A549 (cell line): ENCODE data around the gene BMERB1. TPM values are rescaled to one million over a fixed set of nuclear protein-coding genes. Genes with fewer than 3 reads are reported as not detected.
A peak's percentile ranks its signal among the peaks of the same experiment; 100 is the strongest.

Experiments
- ATAC-seq, 2 experiments: fragments of 200-7000 bp in 1 of 2; fragments of >200 bp in 1 of 2; cut with Nextera tagmentation in 1 of 2; cut with Tn5 transposase in 1 of 2; 3 replicates each; pipeline versions ENCODE4 v1.8.0 to v1.9.1; 2018 to 2020; ENCODE audit warnings: mild to moderate bottlenecking in 1 of 2, moderate library complexity in 1 of 2
- CTCF ChIA-PET: fragments of 300-600 bp; sonication (Branson Sonifier 250); formaldehyde crosslinking; extraction: SDS; loops from one replicate; lab custom pipeline; 2021; ENCODE audit warnings: antibody characterized with exemption, inconsistent platforms; lab: Yijun Ruan, JAX
- POLR2A ChIA-PET: fragments of 350-600 bp; formaldehyde crosslinking; extraction: SDS; loops from one replicate; lab custom pipeline; 2021; ENCODE audit warnings: antibody characterized with exemption, inconsistent platforms; lab: Yijun Ruan, JAX
- DNase-seq, 2 experiments: peaks; one replicate each; pipeline versions ENCODE4 v3.0.0 to v3.0.0-alpha.2; 2011 to 2016; ENCODE audit warnings: low read depth in 1 of 2, low spot score in 1 of 2
- FAIRE-seq: peaks from 2 replicates; lab custom pipeline; 2011; peaks lifted over from hg19 to GRCh38; lab: Jason Lieb, UNC
- H3K27ac ChIP-seq, 2 experiments: fragments of >200 bp; sonication (Bioruptor Twin); formaldehyde crosslinking; 3 replicates each; pipeline ENCODE4 v1.5.1; 2016 to 2017
- H3K4me1 ChIP-seq: fragments of >200 bp; sonication (Bioruptor Twin); formaldehyde crosslinking; 3 replicates; pipeline ENCODE4 v1.6.1; 2016
- H3K4me2 ChIP-seq: fragments of >200 bp; sonication (Bioruptor Twin); formaldehyde crosslinking; 3 replicates; pipeline ENCODE4 v1.6.1; 2016
- H3K4me3 ChIP-seq: fragments of >200 bp; sonication (Bioruptor Twin); formaldehyde crosslinking; 3 replicates; pipeline ENCODE4 v1.5.1; 2016
- H3K9me3 ChIP-seq: fragments of >200 bp; sonication (Bioruptor Twin); formaldehyde crosslinking; 3 replicates; pipeline ENCODE4 v1.6.1; 2016
- CBX2 ChIP-seq: fragments of 200-600 bp; sonication (generic); IDR thresholded peaks from 2 replicates; pipeline ENCODE4 v1.6.1; 2016; ENCODE audit warnings: low read depth, mild to moderate bottlenecking, borderline replicate concordance
- CBX8 ChIP-seq: fragments of 200-600 bp; sonication (generic); IDR thresholded peaks from 2 replicates; pipeline ENCODE4 v1.6.1; 2016
- CHD4 ChIP-seq: fragments of 200-600 bp; sonication (generic); IDR thresholded peaks from 2 replicates; pipeline ENCODE4 v1.6.1; 2016; ENCODE audit warnings: antibody characterized with exemption, mild to moderate bottlenecking, borderline replicate concordance
- E2F6 ChIP-seq: IDR thresholded peaks from 2 replicates; pipeline ENCODE4 v1.6.1; 2012; ENCODE audit warnings: low read depth, borderline replicate concordance
- EHF ChIP-seq: fragments of 250-450 bp; sonication (Bioruptor Pico); IDR thresholded peaks from 2 replicates; pipeline ENCODE4 v1.5.0; 2020; ENCODE audit warnings: mild to moderate bottlenecking
- EHMT2 ChIP-seq: fragments of 200-600 bp; sonication (generic); IDR thresholded peaks from 2 replicates; pipeline ENCODE4 v1.6.1; 2016; ENCODE audit warnings: antibody characterized with exemption, low read depth, mild to moderate bottlenecking, moderate library complexity
- FOSL2 ChIP-seq, 2 experiments: fragments of 450-650 bp in 1 of 2; fragments of >200 bp in 1 of 2; sonication (Bioruptor Twin) in 1 of 2; formaldehyde crosslinking; IDR thresholded peaks; 2 replicates each; pipeline versions ENCODE4 v1.5.0 to v1.6.1; 2016 to 2020; ENCODE audit warnings: mild to moderate bottlenecking in 1 of 2, moderate library complexity in 1 of 2
- FOXS1 ChIP-seq: fragments of 250-450 bp; sonication (Bioruptor Pico); IDR thresholded peaks from 2 replicates; pipeline ENCODE4 v1.5.0; 2020; ENCODE audit warnings: mild to moderate bottlenecking, moderate library complexity
- GATA3 ChIP-seq: IDR thresholded peaks from 2 replicates; pipeline ENCODE4 v1.6.1; 2012; ENCODE audit warnings: borderline replicate concordance
- HDAC2 ChIP-seq: fragments of 200-600 bp; sonication (generic); IDR thresholded peaks from 2 replicates; pipeline ENCODE4 v1.6.1; 2016
- HES2 ChIP-seq: fragments of >200 bp; sonication (Bioruptor Twin); formaldehyde crosslinking; IDR thresholded peaks from 2 replicates; pipeline ENCODE4 v1.6.1; 2016
- HMGXB4 ChIP-seq: fragments of 250-450 bp; sonication (Bioruptor Pico); IDR thresholded peaks from 2 replicates; pipeline ENCODE4 v1.5.0; 2021; ENCODE audit warnings: mild to moderate bottlenecking, moderate library complexity, borderline replicate concordance
- HOXA7 ChIP-seq: fragments of 250-450 bp; sonication (Bioruptor Pico); IDR thresholded peaks from 2 replicates; pipeline ENCODE4 v1.5.0; 2020; ENCODE audit warnings: mild to moderate bottlenecking, moderate library complexity
- HOXB13 ChIP-seq: fragments of 250-450 bp; sonication (Bioruptor Pico); IDR thresholded peaks from 2 replicates; pipeline ENCODE4 v1.5.0; 2020; ENCODE audit warnings: low read depth, mild to moderate bottlenecking, moderate library complexity
- JUN ChIP-seq, 2 experiments: fragments of >200 bp; sonication (Bioruptor Twin); formaldehyde crosslinking; IDR thresholded peaks; 2 replicates in 1 of 2; 3 replicates in 1 of 2; pipeline ENCODE4 v1.6.1; 2016 to 2017
- JUNB ChIP-seq: fragments of >200 bp; sonication (Bioruptor Twin); formaldehyde crosslinking; IDR thresholded peaks from 2 replicates; pipeline ENCODE4 v1.6.1; 2016
- KDM5A ChIP-seq: fragments of 200-600 bp; sonication (generic); IDR thresholded peaks from 2 replicates; pipeline ENCODE4 v1.6.1; 2016; ENCODE audit warnings: antibody characterized with exemption, mild to moderate bottlenecking
- MAX ChIP-seq: IDR thresholded peaks from 2 replicates; pipeline ENCODE4 v1.6.1; 2012
- MYC ChIP-seq: IDR thresholded peaks from 2 replicates; pipeline ENCODE4 v1.6.1; 2012; ENCODE audit warnings: mild to moderate bottlenecking, inconsistent platforms, low read length, improper control_type of control experiment, borderline replicate concordance
- NPAS2 ChIP-seq: fragments of 250-450 bp; sonication (Bioruptor Pico); IDR thresholded peaks from 2 replicates; pipeline ENCODE4 v1.8.0; 2022; ENCODE audit warnings: mild to moderate bottlenecking, moderate library complexity, borderline replicate concordance
- PBX3 ChIP-seq: IDR thresholded peaks from 2 replicates; pipeline ENCODE4 v1.6.1; 2012
- RARB ChIP-seq: fragments of 250-450 bp; sonication (Bioruptor Pico); IDR thresholded peaks from 2 replicates; pipeline ENCODE4 v1.8.0; 2021; ENCODE audit warnings: mild to moderate bottlenecking, moderate library complexity
- REST ChIP-seq: fragments of 200-600 bp; sonication (generic); IDR thresholded peaks from 2 replicates; pipeline ENCODE4 v1.6.1; 2016; ENCODE audit warnings: antibody characterized with exemption, mild to moderate bottlenecking, moderate library complexity
- RFX5 ChIP-seq: fragments of 450-650 bp; IDR thresholded peaks from 2 replicates; pipeline ENCODE4 v1.7.1; 2014; ENCODE audit warnings: antibody characterized with exemption, mild to moderate bottlenecking, moderate library complexity
- ZC3H11A ChIP-seq: fragments of 450-650 bp; IDR thresholded peaks from 2 replicates; pipeline ENCODE4 v1.6.1; 2014; ENCODE audit warnings: antibody characterized with exemption, mild to moderate bottlenecking
- ZNF302 ChIP-seq: fragments of 250-450 bp; sonication (Bioruptor Pico); IDR thresholded peaks from 2 replicates; pipeline ENCODE4 v1.9.0; 2021; ENCODE audit warnings: inconsistent platforms, mild to moderate bottlenecking, moderate library complexity
- ZSCAN20 ChIP-seq: fragments of 250-450 bp; sonication (Bioruptor Pico); IDR thresholded peaks from 2 replicates; pipeline ENCODE4 v1.8.0; 2022; ENCODE audit warnings: mild to moderate bottlenecking, moderate library complexity
- WGBS: methylation state at CpG from one replicate; pipeline ENCODE4 v1.1.6; 2017; ENCODE audit errors: missing lambda C conversion rate; 5-methylcytosine and 5-hydroxymethylcytosine counted together
- polyA plus RNA-seq, 4 experiments: library from polyadenylated mRNA; depleted of rRNA in 3 of 4; stranded (reverse); fragments of >200 nt; fragmentation: RNase III in 1 of 4; extraction: RNeasy Plus Mini Kit Qiagen cat#74134 plus additional on column Dnase treatment in 1 of 4; gene quantifications; 2 replicates in 3 of 4; 3 replicates in 1 of 4; pipeline ENCODE4 v1.2.3, GENCODE V29; 2011 to 2017

Gene BMERB1
- polyA plus RNA-seq, 2 of the 4 experiments (the other 2 are of a cell fraction) = 44.7 to 48.9 TPM

- FAIRE-seq = no peak
- ChIA-PET CTCF (interaction anchor here (0.6 kb wide), 1 partner anchor 516 kb away, joined by 4 read pairs; no protein-coding TSS in a partner anchor), POLR2A (no interaction called here)
- DNase-seq = no peak
- H3K9me3 ChIP-seq = no peaks in the 10 kb centered on the region
- TF ChIP-seq MAX (no peak), HOXA7 (CRISPR knock-in tag) (no peak), HOXB13 (CRISPR knock-in tag) (no peak), KDM5A (no peak), HDAC2 (no peak), RARB (no peak), ZC3H11A (no peak), HES2 (no peak), ZSCAN20 (no peak), CBX2 (no peak), PBX3 (no peak), JUNB (no peak), FOSL2 (IDR thresholded peaks at IDR 0.05) (no peak), FOSL2 (CRISPR knock-in tag; IDR thresholded peaks at IDR 0.05) (no peak), GATA3 (no peak), E2F6 (no peak)
- peaks cover 61% of the 10 kb centered on the region for H3K4me1 ChIP-seq
- H3K4me2 ChIP-seq = no peak overlapping the region
- ATAC-seq = no peak
- no peak overlapping the region for H3K4me3 ChIP-seq
- H3K27ac ChIP-seq = peak overlapping the region; percentile 89; a peak in 5 of 6 replicates
- WGBS = 97% methylated on average over 2 of the region's 2 CpGs
These were observed 61.5 kb downstream of the BMERB1 start for GRCh38 chr16:15495898-15496297.

GRCh38 chr16:15498427-15499175 lies 64.2 kb downstream of the BMERB1 start:
- WGBS = 92% methylated on average over 2 of the region's 2 CpGs
- Histone ChIP-seq H3K4me1 (peaks cover 57% of the 10 kb centered on the region), H3K4me2 (peak overlapping the region; percentile 6; the same call in 2 of the 3 replicates), H3K27ac (peak overlapping the region; percentile 43 to 81), H3K9me3 (no peaks in the 10 kb centered on the region), H3K4me3 (no peak overlapping the region)
- CTCF ChIA-PET = interaction anchor here (1.2 to 1.7 kb wide), 3 partner anchors 10 to 62 kb away, joined by 3 to 5 read pairs (median 4); no protein-coding TSS in a partner anchor
- POLR2A ChIA-PET = interaction anchor here (1.1 kb wide), 1 partner anchor 9 kb away, joined by 3 read pairs; no protein-coding TSS in a partner anchor
- TF ChIP-seq FOXS1 (CRISPR knock-in tag) (no peak), MYC (no peak), REST (no peak), EHMT2 (no peak), ZNF302 (CRISPR knock-in tag) (no peak), NPAS2 (CRISPR knock-in tag) (no peak), JUNB (no peak), CHD4 (no peak), CBX8 (no peak), JUN (IDR thresholded peaks at IDR 0.05) (no peak), RFX5 (no peak), CBX2 (no peak), EHF (CRISPR knock-in tag) (no peak), HMGXB4 (CRISPR knock-in tag) (no peak)
- ATAC-seq (no peak), FAIRE-seq (no peak), DNase-seq (no peak)
